Right atrium auricular region (tissue), 2 donors: ENCODE measurements around the gene GNAZ. TPM values are rescaled to one million over a fixed set of nuclear protein-coding genes. Genes with fewer than 3 reads are reported as not detected.

Source experiments
- DNase-seq: peaks from one replicate; pipeline ENCODE4 v3.0.0-alpha.2; 2019; ENCODE audit warnings: low spot score
- H3K27ac ChIP-seq, 2 donors: fragments of 200-600 bp; sonication (generic); 1 replicate in 1 of 2; 2 replicates in 1 of 2; pipeline ENCODE4 v1.5.1; 2016 to 2019
- H3K27me3 ChIP-seq, 2 donors: fragments of 200-600 bp; sonication (generic); one replicate each; pipeline versions ENCODE4 v1.5.1 to v1.6.0; 2017 to 2019
- H3K36me3 ChIP-seq: fragments of 200-600 bp; sonication (generic); one replicate; pipeline ENCODE4 v1.5.1; 2016
- H3K4me1 ChIP-seq, 2 donors: fragments of 200-600 bp; sonication (generic); one replicate each; pipeline versions ENCODE4 v1.5.1 to v1.6.0; 2017 to 2019
- H3K4me3 ChIP-seq, 2 donors: fragments of 200-600 bp; sonication (generic); 1 replicate in 1 of 2; 2 replicates in 1 of 2; pipeline ENCODE4 v1.5.1; 2017 to 2019; ENCODE audit warnings: mild to moderate bottlenecking in 1 of 2, moderate library complexity in 1 of 2
- H3K9me3 ChIP-seq, 2 donors: fragments of 200-600 bp; sonication (generic); one replicate each; pipeline ENCODE4 v1.5.1; 2019
- total RNA-seq, 2 donors: library from RNA; depleted of rRNA; stranded (reverse); fragments of >200 nt; gene quantifications; one replicate each; pipeline ENCODE4 v1.1.0, GENCODE V29; 2016
- TF ChIP-seq, protein P1 (sequence below), 2 donors: fragments of 200-600 bp; sonication (generic); IDR thresholded peaks; one replicate each; pipeline ENCODE4 v1.5.1; 2019; ENCODE audit warnings: antibody characterized with exemption in 2 of 2

Gene GNAZ
- total RNA-seq, 2 donors from 2014 or later = 1.9 to 3.2 TPM

- no peak overlapping the region for H3K27ac ChIP-seq
- H3K36me3 ChIP-seq = no peaks in the 10 kb centered on the region
- H3K4me3 ChIP-seq = no peak overlapping the region
- no peak for DNase-seq
- no peaks in the 10 kb centered on the region for H3K27me3 ChIP-seq
- TF ChIP-seq, protein P1, sequence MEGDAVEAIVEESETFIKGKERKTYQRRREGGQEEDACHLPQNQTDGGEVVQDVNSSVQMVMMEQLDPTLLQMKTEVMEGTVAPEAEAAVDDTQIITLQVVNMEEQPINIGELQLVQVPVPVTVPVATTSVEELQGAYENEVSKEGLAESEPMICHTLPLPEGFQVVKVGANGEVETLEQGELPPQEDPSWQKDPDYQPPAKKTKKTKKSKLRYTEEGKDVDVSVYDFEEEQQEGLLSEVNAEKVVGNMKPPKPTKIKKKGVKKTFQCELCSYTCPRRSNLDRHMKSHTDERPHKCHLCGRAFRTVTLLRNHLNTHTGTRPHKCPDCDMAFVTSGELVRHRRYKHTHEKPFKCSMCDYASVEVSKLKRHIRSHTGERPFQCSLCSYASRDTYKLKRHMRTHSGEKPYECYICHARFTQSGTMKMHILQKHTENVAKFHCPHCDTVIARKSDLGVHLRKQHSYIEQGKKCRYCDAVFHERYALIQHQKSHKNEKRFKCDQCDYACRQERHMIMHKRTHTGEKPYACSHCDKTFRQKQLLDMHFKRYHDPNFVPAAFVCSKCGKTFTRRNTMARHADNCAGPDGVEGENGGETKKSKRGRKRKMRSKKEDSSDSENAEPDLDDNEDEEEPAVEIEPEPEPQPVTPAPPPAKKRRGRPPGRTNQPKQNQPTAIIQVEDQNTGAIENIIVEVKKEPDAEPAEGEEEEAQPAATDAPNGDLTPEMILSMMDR (IDR thresholded peaks at IDR 0.05) = no peak
- no peaks in the 10 kb centered on the region for H3K9me3 ChIP-seq
- H3K4me1 ChIP-seq = no peaks in the 10 kb centered on the region
Observed at GRCh38 chr22:23158516-23159290, 88.4 kb downstream of the GNAZ start.

DNA sequence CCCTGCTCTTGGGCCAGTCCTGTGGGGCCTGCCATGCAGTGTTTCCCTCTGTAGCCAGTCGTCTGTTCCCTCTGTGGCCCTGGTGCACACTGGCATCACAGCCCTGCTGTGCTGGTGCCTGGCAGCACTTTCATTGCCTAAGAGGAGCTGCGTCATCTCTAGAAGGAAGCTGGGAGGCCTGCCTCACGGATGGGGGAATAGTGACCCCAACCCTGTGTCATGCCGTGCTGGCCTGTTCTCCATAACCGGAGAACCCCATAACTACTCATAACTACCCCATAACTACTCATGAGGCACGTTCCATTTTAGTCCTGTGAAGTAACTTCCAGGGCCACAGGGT is 88.9 kb downstream of the GNAZ start:
- DNase-seq = no peak
- Histone ChIP-seq H3K36me3 (no peaks in the 10 kb centered on the region), H3K27ac (no peak overlapping the region)

GRCh38 chr22:23161029-23161428 is 90.7 kb downstream of the GNAZ start:
- Histone ChIP-seq H3K9me3 (no peaks in the 10 kb centered on the region), H3K27me3 (no peaks in the 10 kb centered on the region), H3K4me3 (no peak overlapping the region), H3K36me3 (no peaks in the 10 kb centered on the region), H3K27ac (no peak overlapping the region), H3K4me1 (no peaks in the 10 kb centered on the region)
- no peak for DNase-seq
- TF ChIP-seq, protein P1 (IDR thresholded peaks at IDR 0.05) = no peak

More for the DNA sequence above, 88.9 kb downstream of the GNAZ start:
- no peak overlapping the region for H3K4me3 ChIP-seq
- TF ChIP-seq, protein P1 (IDR thresholded peaks at IDR 0.05) = no peak
- no peaks in the 10 kb centered on the region for H3K9me3 ChIP-seq
- H3K27me3 ChIP-seq = no peaks in the 10 kb centered on the region
- H3K4me1 ChIP-seq = no peaks in the 10 kb centered on the region

GRCh38 chr22:23161574-23161973 is 91.3 kb downstream of the GNAZ start:
- DNase-seq = no peak
- Histone ChIP-seq H3K27me3 (no peaks in the 10 kb centered on the region), H3K4me1 (no peaks in the 10 kb centered on the region), H3K4me3 (no peak overlapping the region), H3K9me3 (no peaks in the 10 kb centered on the region), H3K36me3 (no peaks in the 10 kb centered on the region), H3K27ac (no peak overlapping the region)
- TF ChIP-seq, protein P1 (IDR thresholded peaks at IDR 0.05) = no peak

- H3K36me3 ChIP-seq = no peaks in the 10 kb centered on the region
- H3K27me3 ChIP-seq = no peaks in the 10 kb centered on the region
- H3K27ac ChIP-seq = no peak overlapping the region
- TF ChIP-seq, protein P1 (IDR thresholded peaks at IDR 0.05) = no peak
- no peak for DNase-seq
- H3K4me3 ChIP-seq = no peak overlapping the region
- H3K4me1 ChIP-seq = no peaks in the 10 kb centered on the region
- no peaks in the 10 kb centered on the region for H3K9me3 ChIP-seq
Observed at GRCh38 chr22:23163665-23164064, 93.3 kb downstream of the GNAZ start.

GRCh38 chr22:23164091-23164490 is 93.8 kb downstream of the GNAZ start:
- Histone ChIP-seq H3K9me3 (no peaks in the 10 kb centered on the region), H3K4me3 (no peak overlapping the region), H3K27me3 (no peaks in the 10 kb centered on the region), H3K36me3 (no peaks in the 10 kb centered on the region), H3K4me1 (no peaks in the 10 kb centered on the region), H3K27ac (no peak overlapping the region)
- TF ChIP-seq, protein P1 (IDR thresholded peaks at IDR 0.05) = no peak
- DNase-seq = no peak
